HG03196 (cell line): ENCODE data around the gene CAMKK2.
A peak's percentile ranks its signal among the peaks of the same experiment; 100 is the strongest.
"Not testable (repeated sequence)": the region's sequence is repeated elsewhere in the genome, so short reads cannot be mapped to it uniquely, and the experiment has no call there.

Experiments
- ATAC-seq: cut with Tn5 transposase; IDR thresholded peaks from one replicate; pipeline ENCODE4 v1.9.1; 2021; ENCODE audit not compliant: unreplicated experiment

CAMKK2 gene

GRCh38 chr12:121227294-121227693, 69.2 kb downstream of the CAMKK2 start:
- ATAC-seq, result peak; percentile 42

GRCh38 chr12:121226871-121227270, 69.6 kb downstream of the CAMKK2 start:
- ATAC-seq, result not testable (repeated sequence)

DNA sequence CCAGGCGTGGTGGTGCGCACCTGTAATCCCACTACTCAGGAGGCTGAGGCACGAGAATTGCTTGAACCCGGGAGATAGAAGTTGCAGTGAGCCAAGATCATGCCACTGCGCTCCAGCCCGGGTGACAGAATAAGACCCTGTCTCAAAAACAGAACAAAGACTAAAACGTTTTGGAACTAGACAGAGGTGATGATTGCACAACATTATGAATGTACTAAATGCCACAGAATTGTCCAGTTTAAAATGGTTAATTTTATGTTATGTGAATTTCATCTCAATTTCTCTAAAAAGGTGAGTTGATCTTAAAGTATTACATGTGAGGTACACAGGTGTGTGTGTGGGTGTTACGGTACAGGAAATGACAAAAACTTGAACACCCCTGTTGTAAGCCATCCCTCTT, 70.1 kb downstream of the CAMKK2 start:
- ATAC-seq, result no peak

DNA sequence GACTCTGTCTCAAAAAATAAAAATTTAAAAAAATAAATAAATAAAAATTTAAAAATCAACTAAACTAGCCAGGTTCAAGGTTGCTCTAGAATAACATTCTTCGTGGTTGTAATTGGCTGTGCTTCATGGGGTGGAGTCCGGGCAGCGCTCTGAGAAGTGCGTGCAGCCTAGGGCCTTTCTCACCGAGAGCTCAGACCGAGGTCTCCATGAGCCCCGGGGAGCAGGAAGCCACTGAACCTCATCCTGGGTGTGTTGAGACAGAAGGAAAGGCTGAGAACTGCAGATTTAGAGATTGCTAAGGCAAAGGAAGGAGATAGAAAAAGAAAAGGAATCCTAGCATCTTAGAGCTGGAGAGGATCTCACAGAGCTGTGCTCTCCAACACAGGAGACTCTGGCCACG, 71.9 kb downstream of the CAMKK2 start:
- no peak for ATAC-seq

DNA sequence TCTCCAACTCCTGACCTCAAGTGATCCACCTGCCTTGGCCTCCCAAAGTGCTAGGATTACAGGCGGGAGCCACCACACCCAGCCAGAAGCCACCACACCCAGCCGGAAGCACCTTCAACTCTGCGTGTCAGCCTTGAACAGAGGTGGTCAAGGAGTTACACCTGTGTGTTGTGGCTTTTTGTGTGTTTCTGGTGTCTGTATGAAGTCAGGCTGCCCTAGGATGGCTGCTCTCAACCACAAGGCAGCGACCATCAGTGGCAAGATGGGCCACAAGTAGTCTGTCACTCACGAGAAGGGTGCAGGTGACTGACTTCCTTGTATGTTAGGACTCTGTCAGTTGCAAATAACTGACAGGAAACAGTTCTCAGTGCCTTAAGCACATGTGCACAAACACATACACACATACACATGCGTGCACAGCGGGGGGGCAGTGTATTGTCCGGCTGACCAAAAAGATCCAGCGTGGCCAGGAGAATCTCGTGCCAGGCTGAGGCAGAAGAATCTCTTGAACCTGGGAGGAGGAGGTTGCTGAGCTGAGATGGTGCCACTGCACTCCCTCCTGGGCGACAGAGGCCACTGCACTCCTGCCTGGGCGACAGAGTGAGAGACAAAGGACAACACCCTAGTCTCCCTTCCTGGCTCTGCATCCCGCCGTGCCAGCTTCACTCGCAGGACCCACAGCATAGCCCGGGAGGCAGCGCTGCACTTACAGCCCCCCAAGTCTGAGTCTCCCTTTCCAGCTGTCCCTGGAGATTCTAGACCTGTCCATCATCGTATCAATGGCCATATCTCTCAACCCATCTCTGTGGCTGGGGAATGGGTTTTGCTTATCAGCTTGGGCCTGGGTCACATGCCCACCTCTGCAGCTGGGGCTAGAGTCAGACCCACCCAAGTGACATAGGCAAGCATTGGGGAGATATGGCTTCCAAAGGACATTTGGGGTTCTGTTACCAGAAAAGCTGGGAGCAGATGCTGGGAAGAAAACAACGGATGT, 72.9 kb downstream of the CAMKK2 start:
- ATAC-seq, result no peak

GRCh38 chr12:121222847-121223246, 73.7 kb downstream of the CAMKK2 start:
- ATAC-seq, result no peak

GRCh38 chr12:121219353-121219986, 77.0 kb downstream of the CAMKK2 start:
- ATAC-seq, result no peak

GRCh38 chr12:121218588-121219352, 77.7 kb downstream of the CAMKK2 start:
- no peak for ATAC-seq

DNA sequence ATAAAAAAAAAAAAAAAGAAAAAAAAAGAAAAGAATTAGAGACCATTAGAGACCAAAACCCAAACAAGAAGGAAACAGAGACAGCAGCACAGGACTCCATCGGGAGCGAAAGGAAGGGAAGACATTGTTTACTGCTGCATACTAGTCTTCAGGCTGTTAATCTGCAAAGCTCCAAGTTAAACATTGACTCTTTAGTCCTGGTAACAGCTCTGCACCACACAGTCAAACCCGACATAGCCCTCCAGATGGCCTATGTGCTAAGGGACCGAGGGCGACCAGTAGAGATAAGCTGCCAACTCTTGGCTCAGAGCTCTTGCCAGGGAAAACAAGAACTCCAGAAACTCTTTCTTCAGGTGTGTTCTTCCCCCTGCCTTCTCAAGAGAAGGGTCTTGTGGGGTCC, 78.7 kb downstream of the CAMKK2 start:
- ATAC-seq, result no peak

DNA sequence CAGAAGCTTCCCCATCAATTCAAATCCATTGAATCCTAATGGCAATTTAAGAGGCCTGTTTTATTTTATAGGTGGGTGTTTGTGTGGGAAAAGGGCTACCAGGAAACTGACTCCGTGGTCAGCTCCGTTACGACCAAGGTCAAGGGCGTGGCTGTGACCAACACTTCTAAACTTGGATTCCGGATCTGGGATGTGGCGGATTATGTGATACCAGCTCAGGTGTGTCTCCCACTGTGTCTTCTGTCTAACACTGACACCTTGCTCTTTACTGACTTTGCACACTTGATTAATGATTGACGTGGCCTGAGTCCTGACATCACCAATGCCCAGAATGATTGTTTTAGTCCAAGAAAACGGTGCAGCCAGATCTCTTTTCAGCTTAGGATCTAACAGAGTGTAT, 79.4 kb downstream of the CAMKK2 start:
- no peak for ATAC-seq

DNA sequence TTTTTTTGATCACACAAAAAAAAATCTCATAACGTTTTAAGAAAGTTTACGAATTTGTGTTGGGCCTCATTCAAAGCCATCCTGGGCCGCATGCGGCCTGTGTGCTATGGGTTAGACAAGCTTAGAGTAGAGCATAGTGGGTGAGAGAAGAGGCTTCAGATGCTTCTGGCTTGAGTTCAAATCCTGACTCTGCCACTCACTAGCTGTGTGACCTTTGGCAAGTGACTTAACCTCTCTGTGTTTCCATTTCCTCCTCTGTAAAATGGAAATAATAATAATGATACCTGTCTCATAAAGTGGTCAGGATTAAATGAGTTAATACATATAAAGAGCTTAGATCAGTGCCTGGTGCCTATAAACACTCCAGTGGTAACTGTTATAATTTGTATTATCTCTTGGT, 80.4 kb downstream of the CAMKK2 start:
- no peak for ATAC-seq

- no peak for ATAC-seq
Measured at GRCh38 chr12:121214855-121215745, 81.4 kb downstream of the CAMKK2 start.

- no peak for ATAC-seq
Measured at GRCh38 chr12:121214166-121214777, 82.2 kb downstream of the CAMKK2 start.

DNA sequence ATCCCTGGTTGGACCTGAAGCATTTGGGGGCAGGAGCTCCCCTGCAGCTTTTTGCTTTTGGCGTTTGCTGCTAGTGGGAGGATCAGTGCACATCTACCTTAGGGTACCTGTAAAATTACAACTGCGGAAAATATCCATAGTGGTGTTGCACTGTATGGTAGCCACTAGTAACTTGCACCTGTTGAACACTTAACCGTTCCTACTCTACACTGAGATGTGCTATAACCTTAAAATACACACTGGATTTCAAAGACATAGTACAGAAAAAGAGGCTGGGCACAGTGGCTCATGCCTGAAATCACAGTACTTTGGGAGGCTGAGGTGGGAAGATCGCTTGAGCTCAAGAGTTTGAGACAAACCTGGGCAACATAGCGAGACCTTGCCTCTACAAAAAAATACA, 83.6 kb downstream of the CAMKK2 start:
- no peak for ATAC-seq

- ATAC-seq, result peak; percentile 82
Measured at GRCh38 chr12:121209624-121210572, 86.6 kb downstream of the CAMKK2 start, which contains the start of gene P2RX4. Gene P2RX4 (plus strand): TSS chr12:121210129. CDS start chr12:121210165, 36 bp downstream.

- no peak for ATAC-seq
Measured at GRCh38 chr12:121209221-121209620, 87.3 kb downstream of the CAMKK2 start.

DNA sequence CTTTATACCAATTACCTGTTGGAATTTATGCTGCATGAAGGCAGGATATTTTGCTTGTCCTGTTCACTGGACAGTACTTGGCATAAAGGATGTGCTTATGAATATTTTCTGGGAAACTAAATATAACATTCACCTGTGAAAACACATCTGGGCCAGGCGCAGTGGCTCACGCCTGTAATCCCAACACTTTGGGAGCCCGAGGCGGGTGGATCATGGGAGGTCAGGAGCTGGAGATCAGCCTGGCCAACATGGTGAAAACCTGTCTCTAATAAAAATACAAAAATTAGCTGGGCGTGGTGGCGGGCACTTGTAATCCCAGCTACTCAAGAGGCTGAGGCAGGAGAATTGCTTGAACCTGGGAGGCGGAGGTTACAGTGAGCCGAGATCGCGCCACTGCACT, 87.9 kb downstream of the CAMKK2 start:
- ATAC-seq, result not testable (repeated sequence)

DNA sequence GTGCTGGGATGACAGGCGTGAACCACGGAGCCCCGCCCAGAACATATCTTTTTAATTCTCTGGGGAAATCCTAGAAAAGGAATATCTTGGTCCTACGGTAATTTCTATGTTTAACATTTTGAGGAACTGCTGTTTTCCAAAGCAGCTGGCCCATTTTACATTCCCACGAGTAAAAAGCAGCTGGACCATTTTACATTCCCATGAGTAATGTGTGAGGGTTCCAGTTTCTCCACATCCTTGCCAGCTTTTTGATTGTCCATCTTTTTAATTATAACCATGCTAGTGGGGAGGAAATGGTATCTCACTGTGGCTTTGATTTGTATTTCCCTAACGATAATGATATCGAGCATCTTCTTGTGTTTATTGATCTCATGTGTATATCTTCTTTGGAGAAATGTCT, 91.0 kb downstream of the CAMKK2 start:
- no peak for ATAC-seq

GRCh38 chr12:121203482-121203881, 93.0 kb downstream of the CAMKK2 start:
- no peak for ATAC-seq
